Measurements from ENCODE around the gene TM4SF5. TPM values are rescaled to one million over a fixed set of nuclear protein-coding genes. Genes with fewer than 3 reads are reported as not detected.

Gene TM4SF5
- total and polyA plus RNA-seq, 2 of the 8 experiments (the other 6 are each of a cell fraction or from before 2014, with no cell fraction given) = not detected

GRCh38 chr17:4740584-4740983, 31.1 kb upstream of the TM4SF5 start (continued):
- TF ChIP-seq PHF8 (conservative IDR thresholded peaks at IDR 0.05; ENCODE audit: low read depth, low read length) = no peak
